ENCODE results near the gene MTHFD1L.

DNA sequence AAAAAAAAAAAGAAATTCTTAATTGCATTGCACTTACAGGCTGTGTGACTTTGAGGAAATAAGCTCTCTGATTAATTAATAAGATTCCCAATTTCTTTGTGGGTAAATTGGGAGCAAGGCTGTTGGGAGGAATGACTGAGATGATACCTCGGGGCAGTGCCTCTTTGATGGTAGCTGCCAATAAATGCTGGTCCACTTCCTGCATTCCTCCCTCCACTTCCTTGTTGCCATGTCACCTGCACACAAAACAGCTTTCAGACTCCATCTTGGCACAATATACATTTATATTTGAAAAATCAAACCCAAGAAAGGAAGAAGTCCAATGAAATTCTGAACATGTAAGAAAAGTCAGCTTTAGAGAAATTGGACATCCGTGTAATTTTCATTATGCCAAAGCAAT is 45.1 kb downstream of the MTHFD1L start:
- TF ChIP-seq POLR2A (IDR thresholded peaks at IDR 0.05) (no peak), CTCF (IDR thresholded peaks at IDR 0.05) (no peak)

All from stomach (tissue), 4 donors.